GM21515 (cell line): ENCODE measurements around the gene POLR3H.

ENCODE experiments used
- ATAC-seq: cut with Tn5 transposase; IDR thresholded peaks from one replicate; pipeline ENCODE4 v1.9.1; 2021; ENCODE audit not compliant: unreplicated experiment

POLR3H gene

GRCh38 chr22:41539146-41540005 lies 4.9 kb downstream of the POLR3H start:
- ATAC-seq = no peak

DNA sequence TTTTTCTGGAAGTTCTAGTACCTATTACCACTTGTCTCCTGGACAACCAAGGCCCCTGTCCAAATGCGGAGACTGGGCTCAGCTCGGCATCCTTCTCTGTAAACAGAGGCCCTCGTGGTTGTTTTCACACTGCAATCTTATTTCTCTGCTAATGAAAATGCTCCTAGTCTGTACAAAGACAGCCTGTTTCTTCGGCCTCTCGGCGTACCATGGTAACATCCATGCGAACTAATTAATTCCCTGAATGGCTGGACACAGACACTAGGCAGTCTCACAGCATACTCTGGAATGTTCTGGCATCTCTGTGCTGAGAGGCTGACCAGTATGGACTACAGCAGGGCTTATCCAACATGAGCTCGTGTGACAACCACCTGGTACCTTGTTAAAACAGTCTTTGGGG lies 5.7 kb downstream of the POLR3H start:
- ATAC-seq = no peak

- no peak for ATAC-seq
Measured at GRCh38 chr22:41537203-41537602, 7.1 kb downstream of the POLR3H start.

GRCh38 chr22:41535244-41535643 lies 9.0 kb downstream of the POLR3H start:
- no peak for ATAC-seq

DNA sequence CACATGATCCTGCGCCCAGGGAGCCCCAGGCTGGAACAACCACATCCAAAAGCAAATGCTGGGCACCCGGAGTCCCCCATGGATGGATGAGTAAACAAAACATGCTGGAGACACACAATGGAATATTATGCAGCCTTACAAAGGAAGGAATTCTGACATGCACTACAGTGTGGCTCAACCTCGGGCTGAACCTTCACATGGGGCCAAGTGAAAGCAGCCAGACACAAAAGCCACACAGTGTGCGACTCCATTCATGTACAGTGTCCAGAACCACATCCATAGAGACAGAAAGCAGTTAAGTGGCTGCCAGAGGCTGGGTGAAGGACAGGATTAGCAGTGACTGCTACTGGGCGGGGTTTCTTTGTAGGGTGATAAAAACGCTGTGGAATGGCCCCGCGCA lies 10.1 kb downstream of the POLR3H start:
- no peak for ATAC-seq

GRCh38 chr22:41532908-41533825 lies 11.1 kb downstream of the POLR3H start:
- no peak for ATAC-seq

DNA sequence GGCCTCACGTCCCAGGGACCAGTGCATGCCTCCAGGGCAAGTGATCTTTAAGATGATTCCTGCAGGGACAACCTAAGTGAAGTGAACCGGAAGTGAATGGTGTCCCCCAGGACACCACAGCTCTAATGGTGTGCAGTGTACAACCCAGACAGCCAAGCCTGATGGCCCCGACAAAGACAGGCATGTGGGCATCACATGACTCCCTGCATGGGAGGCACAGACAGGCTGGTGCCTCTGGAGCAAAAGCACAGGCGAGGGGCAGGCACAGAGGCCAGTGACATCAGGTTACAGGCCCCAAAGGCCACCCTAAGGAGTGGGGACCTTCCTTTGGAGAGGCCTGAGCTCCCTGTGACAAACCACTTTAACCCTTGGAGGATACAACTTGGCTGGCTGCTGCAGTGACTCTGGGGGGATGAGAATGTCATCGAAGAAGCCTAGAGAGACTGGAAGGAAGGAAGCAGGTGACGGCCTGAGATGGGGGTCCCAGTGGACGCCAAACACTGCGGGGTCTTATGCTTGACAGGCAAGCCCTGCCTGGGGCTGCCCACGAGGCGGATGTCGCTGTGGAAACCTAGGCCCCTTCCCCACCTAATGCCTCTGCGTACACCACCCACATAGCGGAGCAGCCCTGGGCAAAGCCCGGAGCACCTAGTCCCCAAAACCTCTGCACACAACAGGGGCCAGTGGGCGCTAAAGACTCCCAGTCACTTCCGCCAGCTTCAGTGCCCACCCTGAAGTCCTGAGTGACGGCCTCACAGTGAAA lies 12.4 kb downstream of the POLR3H start:
- no peak for ATAC-seq

DNA sequence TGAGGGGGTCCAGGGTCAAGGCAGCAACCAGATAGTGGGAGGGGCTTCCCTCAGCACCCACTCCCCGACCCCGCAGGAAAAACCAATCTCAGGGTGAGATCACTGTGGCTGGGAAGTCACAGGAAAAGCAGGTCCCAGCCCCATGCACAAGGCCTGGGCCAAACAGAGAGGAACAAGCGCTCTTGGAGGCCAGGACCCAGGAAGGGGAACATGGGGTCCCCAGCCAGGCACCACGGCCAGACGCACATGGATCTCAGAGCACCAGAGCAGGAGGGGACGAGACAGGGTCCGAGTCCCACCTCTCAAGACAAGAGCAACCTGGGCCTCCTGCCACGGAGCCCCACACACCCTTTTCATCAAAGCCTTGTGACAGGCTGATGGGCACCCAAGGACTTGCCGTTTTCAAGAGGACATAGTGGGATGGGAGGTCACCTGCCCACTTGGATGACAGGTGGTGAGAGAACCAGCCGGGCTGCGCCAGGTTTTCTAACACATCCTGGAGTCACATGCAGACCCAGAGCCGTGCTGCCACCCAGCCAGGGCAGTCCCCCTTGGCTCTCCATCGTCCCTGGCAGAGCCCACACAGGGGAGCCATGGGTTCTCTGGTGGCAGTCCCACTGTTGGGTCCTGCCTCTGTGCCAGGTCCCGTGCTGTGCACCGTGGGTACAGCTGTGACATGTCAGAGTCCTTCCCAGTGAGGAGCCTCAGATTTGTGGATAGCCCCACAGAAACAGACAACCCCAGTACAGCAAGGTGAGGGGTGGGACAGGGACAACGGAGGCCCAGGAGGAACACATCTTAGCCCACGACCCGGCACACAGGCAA lies 13.2 kb downstream of the POLR3H start:
- ATAC-seq = no peak

DNA sequence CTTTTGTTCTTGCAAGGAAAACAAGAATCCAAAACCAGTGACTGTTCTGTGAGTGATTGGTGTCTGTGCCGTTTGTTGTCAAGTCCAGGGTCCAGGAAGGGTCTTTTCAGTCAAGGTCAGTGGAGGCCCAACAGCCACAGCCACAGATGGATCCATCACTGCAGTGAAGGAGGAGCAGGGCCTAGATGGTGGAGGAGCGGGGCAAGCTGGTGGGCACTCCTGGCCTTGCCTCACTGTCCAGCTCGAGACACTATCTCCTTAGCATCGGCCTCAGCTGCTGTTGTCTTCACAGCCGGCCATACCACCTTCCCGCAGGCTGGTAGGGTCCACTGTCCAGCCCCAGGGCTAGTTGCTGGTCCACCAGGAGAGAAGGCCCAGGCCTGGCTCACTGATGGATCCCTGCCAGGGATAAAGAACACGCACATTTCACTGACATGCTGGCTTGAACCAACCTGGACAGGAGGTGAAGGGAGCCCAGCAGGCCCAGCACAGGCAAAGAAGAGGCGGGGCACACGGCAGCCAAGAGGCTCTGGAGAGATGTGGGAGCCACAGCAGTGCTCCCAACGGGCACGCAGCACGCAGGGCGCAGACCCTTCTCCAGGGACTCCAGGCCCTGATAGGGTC lies 15.2 kb downstream of the POLR3H start:
- no peak for ATAC-seq

- ATAC-seq = no peak
Measured at GRCh38 chr22:41528132-41528766, 16.0 kb downstream of the POLR3H start.

DNA sequence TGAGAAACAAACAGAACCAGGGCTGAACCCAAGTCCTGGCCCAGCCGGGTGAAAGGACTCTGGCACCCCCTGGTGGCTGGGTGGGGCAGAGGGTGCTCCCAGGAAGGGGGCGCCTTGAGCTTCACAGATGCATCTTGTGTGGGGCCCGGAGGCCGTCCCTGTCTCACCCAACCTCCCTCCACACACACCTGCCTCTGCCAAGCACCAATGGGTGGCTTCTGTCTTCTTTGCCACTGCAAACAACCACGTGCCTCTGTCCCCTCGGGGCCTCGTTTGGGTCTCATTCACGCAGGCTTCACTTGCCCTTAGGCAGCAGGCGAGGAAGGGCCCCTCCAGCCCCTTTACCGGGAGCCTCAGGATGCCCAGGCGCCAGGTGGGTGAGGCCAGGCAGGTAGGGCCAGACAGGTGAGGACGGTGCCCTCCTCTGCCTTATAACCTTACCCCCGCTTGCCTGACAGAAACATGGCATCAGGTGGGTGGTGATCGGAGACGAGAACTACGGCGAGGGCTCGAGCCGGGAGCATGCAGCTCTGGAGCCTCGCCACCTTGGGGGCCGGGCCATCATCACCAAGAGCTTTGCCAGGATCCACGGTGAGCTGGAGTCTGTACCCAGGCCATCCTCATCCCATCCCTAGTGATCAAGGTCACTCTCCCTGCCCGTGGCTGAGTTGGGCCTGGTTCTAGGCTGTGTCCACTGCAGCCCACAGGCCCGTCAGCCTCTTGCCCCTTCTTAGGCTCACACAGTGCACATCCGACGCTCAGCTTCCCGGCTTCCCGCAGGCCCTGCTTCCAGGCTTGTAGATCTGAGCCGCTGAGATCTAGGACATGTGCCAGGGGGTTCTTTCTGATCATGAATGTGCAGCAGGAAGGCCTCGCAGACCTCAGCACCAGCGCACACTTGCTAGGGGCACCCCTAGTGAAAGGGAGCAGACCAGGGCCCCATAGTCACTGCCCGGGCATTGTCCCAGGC lies 17.2 kb downstream of the POLR3H start:
- ATAC-seq = no peak

GRCh38 chr22:41526226-41526829 lies 17.9 kb downstream of the POLR3H start:
- no peak for ATAC-seq

DNA sequence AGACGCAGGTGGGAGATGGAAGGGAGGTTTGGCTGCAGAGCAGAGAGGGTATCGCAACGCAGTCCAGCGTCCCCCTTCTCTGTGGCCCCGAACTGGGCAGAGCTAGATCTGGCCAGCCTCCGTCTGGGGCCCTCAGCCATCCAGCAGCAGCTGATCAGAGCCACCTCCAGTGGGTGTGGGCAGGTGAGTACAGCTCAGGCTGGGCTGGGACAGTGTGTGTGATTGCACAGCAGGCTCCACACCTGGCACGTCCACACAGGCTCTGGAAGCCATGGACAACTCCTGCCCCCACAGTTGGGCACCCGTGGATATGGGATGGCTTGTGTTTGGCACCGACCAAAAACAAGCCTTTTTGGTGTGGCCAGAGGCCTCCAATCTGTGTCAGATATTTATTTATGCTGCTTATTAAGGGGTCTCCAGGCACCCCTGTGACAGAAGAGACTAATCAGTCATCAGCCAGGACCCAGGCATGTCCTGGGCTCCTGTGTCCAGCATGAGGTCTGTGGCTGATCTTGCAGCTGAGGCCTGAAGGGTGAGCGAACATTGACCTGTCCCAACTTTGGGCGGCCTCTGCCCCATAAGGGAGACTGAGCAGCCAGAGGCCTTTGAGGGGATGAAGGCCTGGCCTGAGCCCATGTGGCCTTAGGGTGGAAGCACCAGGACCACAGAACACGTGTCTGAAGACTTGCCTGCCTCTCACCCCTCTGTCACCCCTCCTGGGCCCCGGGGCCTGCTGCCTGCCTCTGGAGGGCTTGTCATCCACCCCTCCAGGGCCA lies 18.6 kb downstream of the POLR3H start:
- no peak for ATAC-seq

DNA sequence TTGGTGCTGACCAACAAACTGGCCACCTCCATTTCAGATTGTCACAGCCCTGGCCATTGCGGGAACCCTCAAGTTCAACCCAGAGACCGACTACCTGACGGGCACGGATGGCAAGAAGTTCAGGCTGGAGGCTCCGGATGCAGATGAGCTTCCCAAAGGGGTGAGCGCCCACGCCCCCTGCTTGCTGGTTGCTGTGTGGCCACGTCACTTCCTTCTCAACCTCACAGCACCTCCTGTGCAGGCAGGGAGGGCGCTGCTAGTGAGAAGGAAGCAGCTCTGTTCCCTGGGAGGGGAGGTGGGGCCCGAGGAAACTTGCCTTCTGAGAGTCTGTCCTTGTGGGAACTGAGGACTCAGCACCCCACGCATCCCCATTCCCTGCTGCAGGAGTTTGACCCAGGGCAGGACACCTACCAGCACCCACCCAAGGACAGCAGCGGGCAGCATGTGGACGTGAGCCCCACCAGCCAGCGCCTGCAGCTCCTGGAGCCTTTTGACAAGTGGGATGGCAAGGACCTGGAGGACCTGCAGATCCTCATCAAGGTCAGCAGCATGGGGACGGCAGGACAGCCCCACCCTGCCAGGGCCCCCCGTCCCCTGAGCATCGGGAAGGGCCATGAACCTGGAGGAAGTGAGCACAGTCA lies 19.3 kb downstream of the POLR3H start:
- ATAC-seq = no peak

GRCh38 chr22:41524251-41524661 lies 20.0 kb downstream of the POLR3H start:
- no peak for ATAC-seq

DNA sequence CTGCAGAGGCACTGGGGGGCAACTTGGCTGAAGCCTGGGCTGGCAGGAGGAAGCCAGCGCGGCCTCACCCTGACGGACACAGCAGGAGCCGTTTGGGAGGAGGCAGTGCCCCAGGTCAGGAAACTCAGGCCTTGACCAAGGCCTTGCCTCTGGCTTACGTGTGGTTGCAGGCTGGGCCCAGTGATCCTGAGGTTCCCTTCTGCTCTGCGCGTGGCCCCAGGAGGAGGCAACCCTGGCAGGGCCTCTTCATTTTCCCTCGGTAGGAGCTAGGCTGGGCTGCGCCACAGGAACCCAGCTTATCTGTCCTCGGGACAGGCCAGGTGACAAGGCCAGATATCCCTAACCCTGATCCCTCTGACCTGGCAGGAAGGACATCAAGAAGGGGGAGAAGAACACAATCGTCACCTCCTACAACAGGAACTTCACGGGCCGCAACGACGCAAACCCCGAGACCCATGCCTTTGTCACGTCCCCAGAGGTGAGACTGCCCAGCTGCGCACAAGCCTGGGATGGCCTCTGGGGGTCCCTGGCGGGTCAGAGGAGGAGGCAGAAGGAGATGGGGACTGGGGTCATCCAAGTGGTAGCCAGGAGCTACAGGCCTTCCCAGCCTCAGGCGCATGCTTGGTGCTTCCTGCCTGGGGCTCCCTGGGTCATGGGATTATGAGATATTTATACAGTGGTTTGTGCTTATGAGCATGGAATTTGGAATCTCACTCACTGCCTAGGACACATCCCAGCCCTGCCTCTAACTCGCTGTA lies 20.6 kb downstream of the POLR3H start:
- no peak for ATAC-seq
